ENCODE data around the gene DHRS2. TPM values are rescaled to one million over a fixed set of nuclear protein-coding genes. Genes with fewer than 3 reads are reported as not detected.

Gene DHRS2
- total RNA-seq, 1 experiment from 2014 or later = 2.4 TPM

GRCh38 chr14:23612802-23613201, 23.4 kb upstream of the DHRS2 start:
- DNase-seq (ENCODE audit: low read depth) = no peak

- no peak for DNase-seq (ENCODE audit: low read depth)
Measured at GRCh38 chr14:23613242-23614070, 22.7 kb upstream of the DHRS2 start.

DNA sequence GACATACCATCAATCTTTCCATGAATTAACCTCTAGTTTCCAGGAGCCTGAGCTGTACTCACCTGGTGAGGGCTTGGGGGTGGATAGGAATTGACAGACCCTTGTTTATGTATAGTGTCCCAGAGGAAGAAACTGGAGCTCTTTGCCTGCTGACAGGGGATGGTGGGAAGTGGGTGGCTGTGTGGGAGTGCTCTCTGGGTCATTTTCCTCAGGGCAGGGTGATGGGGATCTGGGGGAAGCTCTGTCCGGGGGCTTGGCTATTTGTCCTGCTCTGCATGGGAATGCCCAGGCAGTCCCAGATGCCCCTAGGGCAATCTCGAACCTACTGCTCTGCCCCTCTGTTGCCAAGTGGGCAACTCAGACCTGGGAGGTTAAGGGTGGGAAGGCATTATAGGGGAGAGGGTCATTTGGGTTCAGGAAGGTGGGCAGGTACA, 21.8 kb upstream of the DHRS2 start:
- no peak for DNase-seq (ENCODE audit: low read depth)

DNA sequence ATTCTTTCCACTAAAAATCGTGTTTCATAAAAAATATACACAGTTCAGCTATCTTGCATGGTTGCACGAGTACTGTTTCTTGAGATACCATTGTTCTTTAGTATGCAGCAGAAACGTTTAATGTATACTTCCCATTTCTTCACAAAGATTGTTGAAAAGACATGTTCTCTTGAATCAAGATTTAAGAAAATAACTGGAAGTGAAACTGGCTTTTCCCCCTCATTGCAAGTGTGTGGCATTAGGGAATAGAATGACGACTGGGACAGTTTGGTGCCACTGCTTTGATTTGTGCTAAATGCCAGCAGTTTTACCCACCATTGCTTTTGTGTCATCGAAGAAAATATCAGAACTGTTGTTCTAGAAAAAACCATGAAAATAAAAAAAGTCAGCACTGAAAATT, 20.3 kb upstream of the DHRS2 start:
- no peak for DNase-seq (ENCODE audit: low read depth)

DNA sequence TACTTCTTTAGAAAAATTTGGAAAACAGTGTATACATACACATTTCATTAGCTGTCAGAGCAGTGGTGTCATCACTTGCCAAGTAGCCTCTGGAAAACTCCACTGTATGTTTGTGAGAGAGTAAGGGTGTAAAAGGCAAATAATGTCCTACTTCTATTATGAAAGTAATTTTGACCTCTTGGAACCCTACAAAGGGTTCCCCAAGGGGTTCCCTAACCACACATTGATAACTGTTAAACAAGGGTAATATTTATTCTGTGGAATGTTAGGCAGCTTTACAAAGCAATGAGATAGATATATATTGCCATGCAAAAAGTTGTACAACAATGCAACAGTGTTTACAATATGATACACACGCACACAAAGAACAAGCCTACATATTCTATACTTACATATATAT, 18.6 kb upstream of the DHRS2 start:
- DNase-seq (ENCODE audit: low read depth) = no peak

DNA sequence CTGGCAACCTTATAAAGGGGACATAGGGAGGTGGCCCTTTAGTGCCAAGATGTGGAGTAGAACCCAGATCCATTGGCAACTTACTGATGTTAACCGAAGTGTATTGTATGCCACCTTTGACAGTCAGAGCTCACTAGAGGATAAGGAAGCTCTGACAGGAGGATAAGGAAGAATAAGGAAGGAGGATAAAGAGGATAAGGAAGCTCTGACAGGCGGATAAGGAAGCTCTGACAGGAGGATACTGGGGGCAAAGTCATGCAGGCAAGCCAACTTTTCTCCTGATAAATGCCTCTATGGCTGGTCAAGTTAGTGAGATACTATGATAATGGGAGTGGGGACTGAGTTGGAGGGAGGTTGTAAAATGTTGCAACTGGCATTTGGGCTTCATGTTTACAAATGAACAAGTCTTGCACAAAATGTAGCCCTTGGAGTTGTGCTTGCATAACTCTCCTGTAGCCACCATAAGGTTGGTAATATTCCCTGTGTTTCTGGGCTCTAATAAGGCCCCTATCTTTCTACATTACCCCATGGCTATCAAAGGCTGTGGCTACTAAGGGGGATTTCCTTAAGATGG, 17.7 kb upstream of the DHRS2 start:
- no peak for DNase-seq (ENCODE audit: low read depth)

DNA sequence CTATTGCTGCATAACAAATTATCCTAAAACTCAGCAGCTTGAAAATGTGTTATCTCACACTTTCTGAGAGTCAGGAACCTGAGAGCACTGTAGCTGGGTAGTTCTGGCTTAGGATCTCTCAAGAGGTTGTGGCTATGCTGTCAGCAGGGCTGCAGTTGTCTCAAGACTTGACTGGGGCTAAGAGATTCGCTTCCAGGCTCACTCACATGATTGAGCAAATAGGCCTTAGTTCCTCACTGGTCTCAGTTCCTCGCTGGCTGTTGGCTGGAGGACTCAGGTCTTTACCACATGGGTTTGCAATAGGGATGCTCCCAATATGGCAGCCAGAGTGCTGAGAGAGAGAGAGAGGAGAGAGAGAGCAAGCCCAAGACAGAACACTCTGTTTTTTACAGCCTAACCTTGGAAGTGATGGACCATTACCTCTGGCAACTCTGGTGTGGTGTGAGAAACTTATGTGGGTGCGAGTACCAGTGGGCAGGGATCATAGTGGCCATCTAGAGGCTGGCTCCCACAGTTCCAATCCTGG, 15.9 kb upstream of the DHRS2 start:
- no peak for DNase-seq (ENCODE audit: low read depth)

DNA sequence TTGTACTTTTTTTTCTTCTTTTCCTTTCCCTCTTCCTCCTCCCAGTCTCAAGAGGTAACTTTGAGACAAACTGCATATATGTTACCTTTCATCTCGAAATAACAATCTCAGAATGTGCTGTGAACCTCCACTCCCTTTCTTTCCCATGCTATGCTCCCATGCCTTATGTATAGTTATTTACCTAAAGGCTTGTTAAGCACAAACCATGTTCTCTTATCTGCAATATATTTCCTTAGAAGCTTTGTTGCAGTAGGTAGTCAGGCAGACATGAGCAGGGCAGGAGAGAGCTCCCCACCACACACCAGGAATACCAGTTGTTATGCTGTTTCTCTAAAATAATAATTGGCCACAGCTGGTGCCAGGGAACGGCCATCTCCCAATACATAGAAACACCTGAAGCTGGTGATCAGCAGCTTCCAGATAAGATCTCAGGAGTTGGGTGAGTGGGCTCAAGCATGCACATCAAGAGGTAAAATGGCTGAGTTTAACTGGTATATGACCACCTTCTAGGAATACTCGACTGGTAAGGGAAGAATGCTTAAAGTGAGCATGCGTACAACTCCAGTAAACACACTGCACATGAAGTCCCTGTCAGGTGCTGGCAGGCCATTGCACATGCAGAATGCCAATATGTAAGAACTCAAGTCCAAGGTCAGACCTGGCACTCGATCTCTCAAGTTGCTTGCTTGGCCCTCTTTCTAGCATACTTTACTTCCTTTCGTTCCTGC, 14.8 kb upstream of the DHRS2 start:
- DNase-seq (ENCODE audit: low read depth) = no peak

GRCh38 chr14:23621932-23622730, 14.0 kb upstream of the DHRS2 start:
- no peak for DNase-seq (ENCODE audit: low read depth)

- DNase-seq (ENCODE audit: low read depth) = no peak
Measured at GRCh38 chr14:23622990-23623389, 13.2 kb upstream of the DHRS2 start.

DNA sequence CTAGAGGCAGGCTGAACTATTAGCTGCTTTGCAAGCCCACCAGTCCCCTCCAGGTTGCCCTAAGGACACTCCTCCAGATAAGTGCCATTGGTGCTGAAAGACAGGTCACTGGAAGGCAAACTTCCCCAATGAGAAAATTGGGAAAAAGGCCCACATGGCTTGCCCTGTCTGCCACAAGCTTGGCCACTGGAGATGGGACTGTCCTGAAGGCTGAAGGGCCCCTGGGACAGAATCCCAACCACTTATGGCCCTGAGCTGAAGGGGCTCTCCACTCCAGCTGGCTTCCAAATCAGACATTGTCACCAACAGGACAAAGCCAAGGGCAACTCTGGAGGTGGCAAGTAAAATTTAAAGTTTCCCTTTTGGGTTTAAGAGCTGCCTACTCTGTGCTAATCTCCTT, 12.2 kb upstream of the DHRS2 start:
- DNase-seq (ENCODE audit: low read depth) = no peak

DNA sequence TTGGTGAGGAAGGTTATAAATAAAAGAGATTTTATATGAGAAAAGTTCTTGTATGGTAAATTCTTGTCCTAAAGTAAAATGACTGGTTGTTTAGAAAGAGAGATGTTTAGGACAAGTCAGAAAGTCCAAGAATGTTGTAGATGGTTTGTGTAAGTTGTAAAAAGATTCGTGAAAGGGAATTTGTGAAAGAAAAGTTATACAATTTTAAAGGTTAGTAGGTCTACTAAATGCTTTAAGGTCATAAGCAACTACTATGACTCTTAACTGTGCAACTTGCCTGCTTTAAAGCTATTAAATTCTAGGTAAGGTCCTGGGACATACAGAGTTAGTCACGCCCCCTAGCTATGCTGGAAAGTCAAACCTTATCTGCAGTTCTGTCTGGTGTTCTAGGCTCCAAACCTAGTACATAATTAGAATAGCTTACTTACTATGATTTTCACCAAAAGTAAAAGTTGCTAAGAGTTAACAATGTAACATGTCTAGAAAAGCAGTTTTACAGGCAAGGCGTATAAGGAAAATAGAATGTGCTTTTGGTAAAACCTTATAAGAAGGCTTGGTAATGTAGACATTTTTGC, 11.2 kb upstream of the DHRS2 start:
- peak; percentile 15 for DNase-seq (ENCODE audit: low read depth)

DNA sequence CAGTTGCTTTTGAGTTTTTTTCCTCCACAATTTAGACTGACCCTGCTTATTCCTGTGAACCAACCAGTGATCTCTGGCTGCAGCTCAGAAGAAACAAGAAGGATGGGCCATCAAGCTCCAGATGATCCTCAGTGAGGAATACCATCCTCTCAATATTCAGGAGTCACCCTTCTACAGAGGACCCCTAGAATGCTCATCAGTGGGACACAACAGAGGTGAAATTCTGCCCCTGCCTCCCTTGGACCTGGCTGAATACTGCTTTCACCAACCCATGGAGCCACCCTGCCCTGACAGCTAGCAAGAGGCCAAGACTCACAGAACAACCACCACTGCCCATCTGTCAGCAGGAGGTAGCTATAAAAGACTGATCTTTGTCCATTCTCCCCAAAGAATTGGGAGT, 9.2 kb upstream of the DHRS2 start:
- no peak for DNase-seq (ENCODE audit: low read depth)

- no peak for DNase-seq (ENCODE audit: low read depth)
Measured at GRCh38 chr14:23627961-23628360, 8.2 kb upstream of the DHRS2 start.

DNA sequence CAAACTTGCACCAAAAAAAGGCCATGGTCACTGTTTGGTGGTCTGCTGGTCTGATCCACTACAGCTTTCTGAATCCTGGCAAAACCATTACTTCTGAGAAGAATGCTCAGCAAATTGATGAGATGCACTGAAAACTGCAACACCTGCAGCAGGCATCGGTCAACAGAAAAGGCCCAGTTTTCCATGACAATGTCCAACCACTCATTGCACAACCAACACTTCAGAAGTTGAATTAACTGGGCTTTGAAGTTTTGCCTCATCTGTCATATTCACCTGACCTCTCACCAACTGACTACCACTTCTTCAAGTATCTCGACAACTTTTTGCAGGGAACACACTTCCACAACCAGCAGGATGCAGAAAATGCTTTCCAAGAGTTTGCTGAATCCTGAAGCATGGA, 7.0 kb upstream of the DHRS2 start:
- DNase-seq (ENCODE audit: low read depth) = no peak

GRCh38 chr14:23629832-23630396, 6.2 kb upstream of the DHRS2 start:
- no peak for DNase-seq (ENCODE audit: low read depth)

- no peak for DNase-seq (ENCODE audit: low read depth)
Measured at GRCh38 chr14:23630687-23631086, 5.5 kb upstream of the DHRS2 start.

- DNase-seq (ENCODE audit: low read depth) = no peak
Measured at GRCh38 chr14:23631234-23631633, 4.9 kb upstream of the DHRS2 start.

GRCh38 chr14:23631702-23632460, 4.3 kb upstream of the DHRS2 start:
- DNase-seq (ENCODE audit: low read depth) = peak; percentile 72
